ENCODE data around the gene THUMPD3. TPM values are rescaled to one million over a fixed set of nuclear protein-coding genes. Genes with fewer than 3 reads are reported as not detected.

THUMPD3 gene
- total RNA-seq, 1 donor from 2014 or later = 61.4 TPM

DNA sequence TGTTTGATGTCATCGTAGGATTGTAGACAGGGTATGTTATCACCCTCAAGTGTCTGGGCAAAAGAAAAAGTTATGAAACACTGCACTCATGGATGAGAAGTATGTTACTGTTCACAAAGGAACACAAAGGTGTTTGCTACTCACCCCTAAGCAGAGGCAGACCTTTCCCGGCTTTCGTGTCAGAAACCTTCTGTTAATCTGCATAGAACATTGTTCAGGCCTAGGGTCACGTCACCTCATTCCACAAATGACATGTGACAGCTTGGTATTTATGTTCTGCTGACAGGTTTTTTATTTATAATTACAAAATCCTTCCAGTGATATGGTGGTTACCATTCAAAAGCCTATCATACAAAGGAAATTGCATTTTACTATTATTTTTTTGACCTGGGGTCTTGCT is 16.5 kb downstream of the THUMPD3 start:
- Mint-ChIP-seq H3K27ac (no peak overlapping the region), H3K27me3 (ENCODE audit: insufficient read depth) (no peaks in the 10 kb centered on the region), H3K4me1 (ENCODE audit: low read depth) (peaks cover 22% of the 10 kb centered on the region), H3K36me3 (ENCODE audit: low read depth) (peaks cover 53% of the 10 kb centered on the region), H3K4me3 (no peak overlapping the region), H3K9me3 (no peaks in the 10 kb centered on the region)
- intact Hi-C loops (cut with micrococcal nuclease) = no loop called here
- no peak for DNase-seq (ENCODE audit: low spot score)

DNA sequence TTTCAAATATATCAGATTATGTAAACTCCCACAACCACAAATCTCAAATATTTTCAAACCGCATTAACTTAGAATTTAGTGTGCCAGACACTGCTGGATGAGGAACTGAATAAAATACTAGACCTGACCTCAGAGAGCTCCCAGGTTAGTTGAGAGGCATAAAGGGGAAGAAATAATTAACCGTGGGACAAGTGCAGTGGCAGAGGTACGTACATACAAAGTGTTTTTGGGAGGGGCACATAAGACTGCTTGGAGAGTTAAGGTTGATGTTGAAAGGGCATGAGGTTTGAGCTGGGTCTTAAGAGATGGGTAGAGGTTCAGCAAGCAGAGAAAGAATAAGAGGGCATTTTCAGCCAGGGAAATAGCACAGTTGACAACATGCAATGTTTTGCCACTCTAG is 17.2 kb downstream of the THUMPD3 start:
- Mint-ChIP-seq H3K36me3 (ENCODE audit: low read depth) (peaks cover 56% of the 10 kb centered on the region), H3K27ac (no peak overlapping the region), H3K4me3 (no peak overlapping the region), H3K27me3 (ENCODE audit: insufficient read depth) (no peaks in the 10 kb centered on the region), H3K4me1 (ENCODE audit: low read depth) (peaks cover 21% of the 10 kb centered on the region), H3K9me3 (no peaks in the 10 kb centered on the region)
- intact Hi-C loops (cut with micrococcal nuclease) = no loop called here
- DNase-seq (ENCODE audit: low spot score) = no peak

DNA sequence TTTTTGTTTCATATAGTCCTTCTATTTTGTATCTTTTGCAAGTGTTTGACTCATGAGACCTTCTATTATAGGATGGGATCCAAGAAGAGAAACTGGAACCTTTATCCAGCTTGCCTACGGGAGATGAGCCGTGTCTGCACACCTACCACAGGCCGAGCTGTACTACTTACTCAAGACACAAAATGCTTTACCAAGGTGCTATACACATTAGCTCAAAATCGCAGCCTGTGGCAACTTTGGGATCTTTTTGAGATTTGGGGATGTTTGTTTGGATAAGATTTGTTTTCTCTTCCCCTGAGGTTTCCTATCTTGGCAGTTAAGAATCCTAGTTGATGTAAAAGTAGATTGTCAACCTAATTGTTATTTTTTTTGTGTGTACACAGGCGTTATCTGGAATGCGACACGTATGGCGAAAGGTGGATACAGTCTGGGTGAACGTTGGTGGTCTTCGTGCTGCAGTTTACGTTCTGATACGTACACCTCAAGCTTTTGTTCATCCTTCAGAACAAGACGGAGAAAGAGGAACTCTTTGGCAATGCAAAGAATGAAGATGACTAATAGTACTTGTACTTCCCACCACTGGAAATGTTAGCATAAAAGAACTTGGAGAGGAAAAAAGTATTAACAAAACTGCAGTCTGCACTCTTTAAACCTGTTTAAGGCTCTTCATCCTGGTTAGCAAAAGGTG is 21.4 kb downstream of the THUMPD3 start:
- no peaks in the 10 kb centered on the region for H3K27me3 Mint-ChIP-seq (ENCODE audit: insufficient read depth)
- no peak overlapping the region for H3K4me3 Mint-ChIP-seq
- intact Hi-C loops (cut with micrococcal nuclease) = no loop called here
- peaks cover 5% of the 10 kb centered on the region for H3K4me1 Mint-ChIP-seq (ENCODE audit: low read depth)
- H3K27ac Mint-ChIP-seq = peak overlapping the region; percentile 11
- no peak for DNase-seq (ENCODE audit: low spot score)
- no peaks in the 10 kb centered on the region for H3K9me3 Mint-ChIP-seq
- peaks cover 57% of the 10 kb centered on the region for H3K36me3 Mint-ChIP-seq (ENCODE audit: low read depth)

DNA sequence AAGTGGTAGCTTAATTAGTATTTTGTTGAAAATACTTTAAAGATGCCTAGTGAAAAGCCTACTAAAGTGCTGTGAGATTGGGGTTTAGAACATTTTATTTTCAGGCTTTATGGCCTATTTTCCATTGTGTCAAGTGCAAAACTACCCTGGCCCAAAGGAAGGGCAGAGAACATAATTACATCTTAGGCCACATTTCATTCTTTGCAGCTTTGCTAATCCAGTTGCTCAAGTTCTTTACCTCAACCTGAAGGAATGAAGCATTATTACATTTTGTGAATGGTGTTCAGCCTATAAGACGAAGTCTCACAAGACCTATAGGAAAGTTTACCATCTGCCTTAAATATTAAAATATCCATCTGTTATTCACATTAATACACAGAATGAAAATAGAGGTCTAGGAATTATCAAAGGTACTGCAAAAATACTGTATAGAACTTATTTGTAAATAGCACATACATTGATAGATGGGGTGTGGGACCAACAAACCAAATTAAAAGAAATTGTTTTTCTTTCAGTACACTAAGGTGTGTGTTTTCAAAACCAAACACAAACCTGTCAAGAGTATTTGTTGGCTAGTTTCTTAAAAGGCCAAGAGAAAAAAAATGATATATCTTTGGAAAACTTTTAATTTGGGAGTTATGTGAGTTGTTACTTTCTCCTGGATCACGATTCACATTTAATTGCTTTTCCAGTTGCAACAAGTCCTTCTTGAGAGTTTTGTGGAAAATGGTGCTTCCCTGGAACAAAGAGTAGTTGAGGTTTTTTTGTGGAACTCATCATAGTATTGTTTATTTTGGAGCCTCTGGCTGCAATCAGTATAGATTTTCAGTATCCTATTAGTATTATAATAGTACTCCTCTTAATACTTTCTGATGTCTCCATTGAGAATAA is 22.6 kb downstream of the THUMPD3 start:
- H3K27me3 Mint-ChIP-seq (ENCODE audit: insufficient read depth) = no peaks in the 10 kb centered on the region
- peak overlapping the region; percentile 48 for H3K27ac Mint-ChIP-seq
- no peak overlapping the region for H3K4me3 Mint-ChIP-seq
- intact Hi-C loops (cut with micrococcal nuclease) = loop anchor here (5.0 kb wide), 1 partner anchor 37 kb away; no protein-coding TSS in a partner anchor
- no peak for DNase-seq (ENCODE audit: low spot score)
- H3K9me3 Mint-ChIP-seq = no peaks in the 10 kb centered on the region
- peaks cover 60% of the 10 kb centered on the region for H3K36me3 Mint-ChIP-seq (ENCODE audit: low read depth)
- H3K4me1 Mint-ChIP-seq (ENCODE audit: low read depth) = peaks cover 9% of the 10 kb centered on the region

DNA sequence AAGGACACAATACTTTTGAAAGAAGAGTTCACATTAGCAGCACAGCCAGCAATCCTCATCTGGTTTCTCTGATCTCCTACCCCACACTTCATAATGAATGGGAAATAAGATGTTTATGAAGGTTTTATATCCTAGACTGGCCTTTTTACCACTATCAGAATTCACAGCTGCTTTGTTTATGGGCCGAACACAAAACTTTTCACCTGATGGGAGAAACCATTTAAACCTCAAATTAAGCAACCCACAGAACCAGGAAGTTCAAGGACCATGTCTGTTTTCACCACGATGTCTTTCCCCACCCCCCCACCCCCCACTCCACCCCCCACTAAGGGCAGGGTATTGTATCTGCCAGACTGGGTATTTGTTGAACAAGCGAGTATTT is 23.2 kb downstream of the THUMPD3 start:
- Mint-ChIP-seq H3K9me3 (no peaks in the 10 kb centered on the region), H3K27me3 (ENCODE audit: insufficient read depth) (no peaks in the 10 kb centered on the region), H3K27ac (peak overlapping the region; percentile 29), H3K4me1 (ENCODE audit: low read depth) (peaks cover 15% of the 10 kb centered on the region), H3K4me3 (no peak overlapping the region), H3K36me3 (ENCODE audit: low read depth) (peaks cover 63% of the 10 kb centered on the region)
- intact Hi-C loops (cut with micrococcal nuclease) = loop anchor here (5.0 kb wide), 1 partner anchor 36 kb away; no protein-coding TSS in a partner anchor
- DNase-seq (ENCODE audit: low spot score) = no peak

DNA sequence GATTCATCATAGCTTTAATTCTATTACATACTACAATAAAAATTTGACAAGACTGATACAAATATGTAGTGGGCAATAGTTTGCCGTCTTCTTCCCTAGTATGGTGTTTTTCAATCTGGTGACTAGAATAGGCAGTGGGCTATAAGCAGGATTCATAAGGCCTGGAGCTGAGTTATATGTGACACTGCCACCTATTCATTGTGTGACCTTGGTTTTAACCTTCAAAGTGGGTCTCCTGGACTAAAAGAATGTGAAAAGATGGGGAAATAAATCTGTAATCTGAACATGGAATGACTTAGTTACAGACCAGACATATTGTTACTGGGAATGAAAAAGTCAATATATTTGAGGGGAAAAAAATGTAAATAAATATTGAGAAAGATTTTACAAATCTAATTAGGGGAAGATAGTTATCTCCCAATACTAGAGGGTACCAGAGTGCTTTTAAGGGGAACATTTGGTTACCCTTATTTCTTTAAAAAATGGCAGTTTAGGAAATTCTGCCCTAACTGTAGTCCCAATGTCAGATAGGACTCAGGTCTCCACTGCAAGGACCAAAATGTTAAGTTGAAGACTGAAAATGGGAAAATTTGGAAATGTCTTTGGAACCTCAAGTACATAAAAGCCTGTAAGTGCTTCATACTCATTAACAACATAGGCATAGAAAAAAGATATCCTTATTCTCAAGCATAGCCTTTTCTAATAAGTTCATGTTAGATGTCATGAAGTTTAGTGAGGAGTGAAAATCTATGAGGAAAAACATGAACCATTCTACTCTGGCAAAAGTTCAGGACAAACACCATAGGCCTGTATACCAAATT is 23.9 kb downstream of the THUMPD3 start:
- no peaks in the 10 kb centered on the region for H3K9me3 Mint-ChIP-seq
- no peak overlapping the region for H3K4me3 Mint-ChIP-seq
- peak overlapping the region; percentile 42 for H3K27ac Mint-ChIP-seq
- intact Hi-C loops (cut with micrococcal nuclease) = loop anchor here (5.0 kb wide), 1 partner anchor 36 kb away; no protein-coding TSS in a partner anchor
- H3K27me3 Mint-ChIP-seq (ENCODE audit: insufficient read depth) = no peaks in the 10 kb centered on the region
- peaks cover 66% of the 10 kb centered on the region for H3K36me3 Mint-ChIP-seq (ENCODE audit: low read depth)
- DNase-seq (ENCODE audit: low spot score) = no peak
- H3K4me1 Mint-ChIP-seq (ENCODE audit: low read depth) = peaks cover 19% of the 10 kb centered on the region

DNA sequence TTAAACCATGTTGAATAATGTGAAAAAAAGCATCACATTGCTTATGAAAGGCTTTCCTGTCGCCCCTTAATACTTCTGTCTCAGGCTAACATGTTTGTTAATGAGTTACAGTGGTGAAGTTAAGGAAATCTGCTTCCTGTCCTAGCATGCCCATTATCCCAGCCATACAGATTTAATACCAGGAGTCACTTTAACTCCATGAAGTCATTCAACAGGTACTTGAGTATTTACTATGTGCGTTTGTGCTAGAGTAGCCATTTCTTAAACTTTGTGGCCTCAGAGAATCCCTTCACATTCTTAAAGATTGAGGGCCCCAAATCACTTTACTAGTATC is 24.4 kb downstream of the THUMPD3 start:
- intact Hi-C loops (cut with micrococcal nuclease) = loop anchor here (5.0 kb wide), 1 partner anchor 35 kb away; no protein-coding TSS in a partner anchor
- peaks cover 70% of the 10 kb centered on the region for H3K36me3 Mint-ChIP-seq (ENCODE audit: low read depth)
- no peaks in the 10 kb centered on the region for H3K9me3 Mint-ChIP-seq
- H3K4me3 Mint-ChIP-seq = no peak overlapping the region
- peaks cover 25% of the 10 kb centered on the region for H3K4me1 Mint-ChIP-seq (ENCODE audit: low read depth)
- H3K27ac Mint-ChIP-seq = no peak overlapping the region
- H3K27me3 Mint-ChIP-seq (ENCODE audit: insufficient read depth) = no peaks in the 10 kb centered on the region
- DNase-seq (ENCODE audit: low spot score) = no peak

DNA sequence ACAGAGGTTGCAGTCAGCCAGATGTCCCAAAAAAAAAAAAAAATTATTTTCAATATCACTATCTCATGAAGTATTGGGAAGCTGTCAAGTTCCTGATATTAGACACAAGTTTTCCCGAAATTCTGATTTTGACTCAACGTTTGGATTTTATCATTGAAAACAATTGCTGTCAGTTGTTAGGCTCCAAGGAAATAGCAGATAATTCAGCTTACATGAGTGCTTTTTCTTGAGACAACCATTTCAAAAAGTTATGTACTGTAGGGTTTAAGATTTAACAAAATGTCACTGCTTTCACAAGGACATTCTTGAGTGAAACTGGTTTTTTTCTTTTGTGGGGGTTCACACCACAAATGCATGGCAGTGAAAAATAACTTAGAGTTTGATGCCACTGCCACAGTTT is 25.3 kb downstream of the THUMPD3 start:
- no peak for DNase-seq (ENCODE audit: low spot score)
- H3K27ac Mint-ChIP-seq = no peak overlapping the region
- no peaks in the 10 kb centered on the region for H3K27me3 Mint-ChIP-seq (ENCODE audit: insufficient read depth)
- intact Hi-C loops (cut with micrococcal nuclease) = loop anchor here (5.0 kb wide), 1 partner anchor 34 kb away; no protein-coding TSS in a partner anchor
- peaks cover 74% of the 10 kb centered on the region for H3K36me3 Mint-ChIP-seq (ENCODE audit: low read depth)
- no peaks in the 10 kb centered on the region for H3K9me3 Mint-ChIP-seq
- peaks cover 31% of the 10 kb centered on the region for H3K4me1 Mint-ChIP-seq (ENCODE audit: low read depth)
- no peak overlapping the region for H3K4me3 Mint-ChIP-seq

DNA sequence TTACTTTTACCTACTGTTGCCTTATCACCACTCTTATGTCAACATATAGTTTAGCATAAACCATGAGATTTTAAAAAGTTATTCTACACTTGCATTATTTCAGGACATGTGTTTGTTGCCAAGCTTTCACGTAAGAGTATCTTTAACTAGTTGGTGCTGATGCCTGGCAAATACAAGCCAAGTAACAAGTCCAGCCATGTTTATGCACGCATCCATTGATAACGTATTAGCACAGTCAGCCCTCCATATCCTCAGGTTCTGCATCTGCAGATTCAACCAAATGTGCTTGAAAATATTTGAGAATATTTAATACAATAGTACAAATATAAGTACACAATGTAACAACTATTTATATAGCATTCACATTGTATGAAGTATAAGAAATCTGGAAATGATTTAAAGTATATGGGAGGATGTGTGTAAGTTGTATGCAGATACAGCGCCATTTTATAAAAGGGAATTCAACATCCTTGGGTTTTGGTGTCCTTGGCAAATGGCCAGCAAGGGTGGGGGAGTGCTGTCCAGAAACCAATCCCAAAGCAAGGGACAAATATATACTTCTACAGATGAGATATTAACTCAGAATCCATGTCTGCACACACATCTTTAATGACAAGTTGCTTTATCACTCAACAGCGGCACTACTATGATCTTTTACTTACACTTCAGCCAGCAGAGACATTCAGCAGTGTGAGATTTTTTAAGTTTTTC is 25.9 kb downstream of the THUMPD3 start:
- H3K9me3 Mint-ChIP-seq = no peaks in the 10 kb centered on the region
- H3K4me3 Mint-ChIP-seq = no peak overlapping the region
- H3K27ac Mint-ChIP-seq = no peak overlapping the region
- no peaks in the 10 kb centered on the region for H3K27me3 Mint-ChIP-seq (ENCODE audit: insufficient read depth)
- intact Hi-C loops (cut with micrococcal nuclease) = loop anchor here (5.0 kb wide), 1 partner anchor 34 kb away; no protein-coding TSS in a partner anchor
- peaks cover 31% of the 10 kb centered on the region for H3K4me1 Mint-ChIP-seq (ENCODE audit: low read depth)
- no peak for DNase-seq (ENCODE audit: low spot score)
- H3K36me3 Mint-ChIP-seq (ENCODE audit: low read depth) = peaks cover 74% of the 10 kb centered on the region

DNA sequence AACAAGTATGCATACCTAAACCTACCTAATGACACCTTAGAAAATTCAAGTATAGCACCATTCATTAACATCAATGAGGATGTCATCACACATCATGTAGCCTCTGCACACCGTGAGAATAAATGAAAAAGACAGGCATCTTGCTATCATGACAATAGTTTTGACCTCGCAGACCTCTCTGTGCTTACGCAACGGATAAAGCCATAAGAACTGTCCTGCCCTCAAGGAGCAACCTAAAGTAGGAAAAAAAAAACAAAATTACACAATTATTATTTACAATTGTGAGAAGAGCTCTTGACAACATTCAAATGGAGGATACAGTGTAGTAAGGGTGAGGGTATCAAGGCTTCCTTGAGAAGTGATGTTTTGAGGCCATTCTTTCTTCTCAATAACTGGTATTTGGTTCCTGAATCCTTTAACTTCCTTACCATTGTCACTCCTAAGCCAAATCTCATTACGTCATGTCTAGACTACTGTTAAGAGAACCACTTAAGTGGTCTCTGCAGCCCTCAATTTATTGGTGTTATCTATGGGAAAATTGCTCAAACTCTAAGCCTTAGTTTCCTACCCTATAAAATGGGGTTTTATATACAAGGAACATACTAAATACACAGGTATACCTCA is 27.5 kb downstream of the THUMPD3 start:
- intact Hi-C loops (cut with micrococcal nuclease) = no loop called here
- H3K27me3 Mint-ChIP-seq (ENCODE audit: insufficient read depth) = no peaks in the 10 kb centered on the region
- no peaks in the 10 kb centered on the region for H3K9me3 Mint-ChIP-seq
- no peak overlapping the region for H3K4me3 Mint-ChIP-seq
- peaks cover 71% of the 10 kb centered on the region for H3K36me3 Mint-ChIP-seq (ENCODE audit: low read depth)
- DNase-seq (ENCODE audit: low spot score) = no peak
- peaks cover 46% of the 10 kb centered on the region for H3K4me1 Mint-ChIP-seq (ENCODE audit: low read depth)
- H3K27ac Mint-ChIP-seq = no peak overlapping the region

DNA sequence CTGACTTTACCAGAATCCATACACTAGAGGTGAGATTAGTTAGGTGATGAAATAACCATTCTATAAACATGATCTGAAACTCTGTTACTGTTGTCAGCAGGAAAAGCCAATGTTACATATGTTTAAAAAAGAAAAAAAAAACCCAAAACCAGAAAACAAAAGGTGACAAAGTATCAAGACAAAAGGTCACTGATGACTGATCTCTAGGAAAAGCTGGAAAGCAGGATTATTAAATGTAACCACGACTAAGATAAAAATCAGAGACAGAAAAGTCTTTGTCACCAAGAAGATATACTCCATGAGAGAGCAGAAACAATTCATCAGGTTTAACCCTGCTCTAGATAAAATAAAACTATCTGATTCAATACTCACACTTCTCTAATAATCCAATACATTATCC is 29.2 kb downstream of the THUMPD3 start:
- no peak for DNase-seq (ENCODE audit: low spot score)
- Mint-ChIP-seq H3K36me3 (ENCODE audit: low read depth) (peaks cover 64% of the 10 kb centered on the region), H3K4me3 (no peak overlapping the region), H3K27ac (peak overlapping the region; percentile 10), H3K27me3 (ENCODE audit: insufficient read depth) (no peaks in the 10 kb centered on the region), H3K9me3 (no peaks in the 10 kb centered on the region), H3K4me1 (ENCODE audit: low read depth) (peaks cover 49% of the 10 kb centered on the region)
- intact Hi-C loops (cut with micrococcal nuclease) = no loop called here
